GM21619 (cell line): ENCODE results near the gene ZNF121.
"Not testable (repeated sequence)": the region's sequence is repeated elsewhere in the genome, so short reads cannot be mapped to it uniquely, and the experiment has no call there.

ENCODE experiments used
- ATAC-seq: cut with Tn5 transposase; IDR thresholded peaks from one replicate; pipeline ENCODE4 v1.9.1; 2021; ENCODE audit not compliant: unreplicated experiment

The ZNF121 gene

GRCh38 chr19:9584073-9584833, at the start of gene ZNF121:
Gene ZNF121 (minus strand): TSS chr19:9584504. CDS start chr19:9568097, 16,407 bp downstream.
- ATAC-seq: peak; percentile 82

GRCh38 chr19:9627856-9628255, 43.6 kb upstream of the ZNF121 start:
- no peak for ATAC-seq

GRCh38 chr19:9622531-9622930, 38.2 kb upstream of the ZNF121 start:
- no peak for ATAC-seq

- ATAC-seq: peak; percentile 61
Observed at GRCh38 chr19:9621156-9622037, 37.1 kb upstream of the ZNF121 start, which contains the start of gene ZNF561. Gene ZNF561 (minus strand): TSS chr19:9621232. CDS start chr19:9619456, 1,776 bp downstream.

GRCh38 chr19:9620842-9621155, 36.5 kb upstream of the ZNF121 start:
- ATAC-seq: no peak

GRCh38 chr19:9615844-9616243, 31.5 kb upstream of the ZNF121 start:
- no peak for ATAC-seq

GRCh38 chr19:9610484-9611113, 26.3 kb upstream of the ZNF121 start:
- ATAC-seq: no peak

- no peak for ATAC-seq
Observed at GRCh38 chr19:9608912-9609311, 24.6 kb upstream of the ZNF121 start.

- ATAC-seq: no peak
Observed at GRCh38 chr19:9597027-9597426, 12.7 kb upstream of the ZNF121 start.

GRCh38 chr19:9586764-9587163, 2.5 kb upstream of the ZNF121 start:
- ATAC-seq: no peak

- ATAC-seq: not testable (repeated sequence)
Observed at GRCh38 chr19:9582081-9582725, 2.1 kb downstream of the ZNF121 start.

- no peak for ATAC-seq
Observed at GRCh38 chr19:9580728-9581127, 3.6 kb downstream of the ZNF121 start.

GRCh38 chr19:9570255-9570654, 14.0 kb downstream of the ZNF121 start:
- ATAC-seq: no peak

GRCh38 chr19:9566729-9567128, 17.6 kb downstream of the ZNF121 start:
- ATAC-seq: no peak

GRCh38 chr19:9565900-9566705, 18.2 kb downstream of the ZNF121 start:
- no peak for ATAC-seq

- no peak for ATAC-seq
Observed at GRCh38 chr19:9552536-9553274, 31.6 kb downstream of the ZNF121 start.

- ATAC-seq: no peak
Observed at GRCh38 chr19:9547870-9548269, 36.4 kb downstream of the ZNF121 start.

GRCh38 chr19:9541281-9541680, 43.0 kb downstream of the ZNF121 start:
- ATAC-seq: not testable (repeated sequence)

GRCh38 chr19:9539921-9540320, 44.4 kb downstream of the ZNF121 start:
- not testable (repeated sequence) for ATAC-seq

GRCh38 chr19:9539201-9539600, 45.1 kb downstream of the ZNF121 start:
- not testable (repeated sequence) for ATAC-seq
